ENCODE results near the gene ATM.
"Not testable (repeated sequence)": the region's sequence is repeated elsewhere in the genome, so short reads cannot be mapped to it uniquely, and the experiment has no call there.

The ATM gene

GRCh38 chr11:108392353-108392752 lies 169.5 kb downstream of the ATM start:
- no peak overlapping the region for H3K4me3 ChIP-seq (replicated peaks; ENCODE audit: low read depth, low read length)
- no peak for DNase-seq (ENCODE audit: low read depth)
- TF ChIP-seq CTCF (IDR thresholded peaks at IDR 0.05; ENCODE audit: low read length, missing control alignments) = no peak

GRCh38 chr11:108393046-108393445 lies 170.2 kb downstream of the ATM start:
- no peak overlapping the region for H3K4me3 ChIP-seq (replicated peaks; ENCODE audit: low read depth, low read length)
- no peak for DNase-seq (ENCODE audit: low read depth)
- TF ChIP-seq CTCF (IDR thresholded peaks at IDR 0.05; ENCODE audit: low read length, missing control alignments) = no peak

GRCh38 chr11:108394744-108395284 lies 171.9 kb downstream of the ATM start:
- no peak overlapping the region for H3K4me3 ChIP-seq (replicated peaks; ENCODE audit: low read depth, low read length)
- DNase-seq (ENCODE audit: low read depth) = no peak
- TF ChIP-seq CTCF (IDR thresholded peaks at IDR 0.05; ENCODE audit: low read length, missing control alignments) = no peak

- DNase-seq (ENCODE audit: low read depth); H3K4me3 ChIP-seq (replicated peaks; ENCODE audit: low read depth, low read length): not testable (repeated sequence)
Observed at GRCh38 chr11:108396672-108397071, 173.8 kb downstream of the ATM start.

GRCh38 chr11:108398439-108398838 lies 175.6 kb downstream of the ATM start:
- H3K4me3 ChIP-seq (replicated peaks; ENCODE audit: low read depth, low read length) = no peak overlapping the region
- no peak for DNase-seq (ENCODE audit: low read depth)
- TF ChIP-seq CTCF (IDR thresholded peaks at IDR 0.05; ENCODE audit: low read length, missing control alignments) = no peak

- DNase-seq (ENCODE audit: low read depth) = no peak
- TF ChIP-seq CTCF (IDR thresholded peaks at IDR 0.05; ENCODE audit: low read length, missing control alignments) = no peak
- H3K4me3 ChIP-seq (replicated peaks; ENCODE audit: low read depth, low read length) = no peak overlapping the region
Observed at GRCh38 chr11:108402241-108402640, 179.4 kb downstream of the ATM start.

- no peak overlapping the region for H3K4me3 ChIP-seq (replicated peaks; ENCODE audit: low read depth, low read length)
- TF ChIP-seq CTCF (IDR thresholded peaks at IDR 0.05; ENCODE audit: low read length, missing control alignments) = no peak
- DNase-seq (ENCODE audit: low read depth) = no peak
Observed at GRCh38 chr11:108403052-108403451, 180.2 kb downstream of the ATM start.
